Kidney (tissue), 14 donors: ENCODE results near the gene DISC1. TPM values are rescaled to one million over a fixed set of nuclear protein-coding genes. Genes with fewer than 3 reads are reported as not detected.

Experiments used
- DNase-seq, 5 donors: peaks; one replicate each; pipeline ENCODE4 v3.0.0-alpha.2; 2013 to 2020
- FAIRE-seq: peaks from 2 replicates; lab custom pipeline; 2012; peaks lifted over from hg19 to GRCh38; lab: Jason Lieb, UNC
- H3K27ac ChIP-seq, 2 donors: one replicate each; pipeline ENCODE4 v1.7.0; 2013; ENCODE audit warnings: low read depth in 2 of 2, low read length in 2 of 2, inconsistent platforms in 1 of 2
- H3K27me3 ChIP-seq: one replicate; pipeline ENCODE4 v1.7.1; 2013; ENCODE audit warnings: low read length, inconsistent platforms; ENCODE audit not compliant: control insufficient read depth, insufficient read depth
- H3K36me3 ChIP-seq, 3 donors: one replicate each; pipeline versions ENCODE4 v1.7.0 to v1.7.1; 2013; ENCODE audit warnings: low read length in 3 of 3, control low read depth in 1 of 3, inconsistent platforms in 1 of 3; ENCODE audit not compliant: insufficient read depth in 3 of 3, control insufficient read depth in 2 of 3
- H3K4me1 ChIP-seq, 3 donors: one replicate each; pipeline versions ENCODE4 v1.7.0 to v1.7.1; 2013; ENCODE audit warnings: low read length in 3 of 3, inconsistent platforms in 1 of 3, low read depth in 1 of 3; ENCODE audit not compliant: control insufficient read depth in 2 of 3, insufficient read depth in 2 of 3
- H3K4me3 ChIP-seq, 3 donors: one replicate each; pipeline versions ENCODE4 v1.7.0 to v1.8.1; 2013; ENCODE audit warnings: low read length in 3 of 3, control low read depth in 1 of 3, inconsistent platforms in 1 of 3
- H3K9ac ChIP-seq, 3 donors: one replicate each; pipeline versions ENCODE4 v1.7.0 to v1.7.1; 2013; ENCODE audit warnings: low read length in 3 of 3, control low read depth in 1 of 3, inconsistent platforms in 1 of 3
- H3K9me3 ChIP-seq, 3 donors: one replicate each; pipeline versions ENCODE4 v1.7.0 to v1.7.1; 2013; ENCODE audit warnings: low read length in 3 of 3, control low read depth in 1 of 3, inconsistent platforms in 1 of 3; ENCODE audit not compliant: control insufficient read depth in 2 of 3, insufficient read depth in 1 of 3
- intact Hi-C: fragments of 100-400 bp; cut with DNase I; formaldehyde crosslinking; loops from one replicate; pipeline ENCODE4 v1.11.1; 2022
- polyA plus RNA-seq: library from polyadenylated mRNA; stranded (reverse); fragments of 350-450 nt; fragmentation: Illumina TruSeq; extraction: RNeasy Lipid Tissue Mini Kit (QIAGEN cat#74804); gene quantifications from one replicate; pipeline ENCODE4 v1.2.3, GENCODE V29; 2014; ENCODE audit warnings: low read depth, low replicate concordance; ENCODE audit not compliant: insufficient read depth
- total RNA-seq: library from RNA; stranded (reverse); fragmentation: NEBNext Ultra II Directional; extraction: Animal tissue kit (Norgen Biotek cat#: 25700); gene quantifications from one replicate; pipeline ENCODE4 v1.2.1, GENCODE V29; 2021
- TF ChIP-seq, protein P1 (sequence below): IDR thresholded peaks from 3 replicates; pipeline ENCODE4 v1.5.1; 2012; ENCODE audit warnings: mild to moderate bottlenecking, moderate library complexity, borderline replicate concordance; ENCODE audit not compliant: insufficient read depth; ENCODE audit errors: extremely low read depth
- donor health status: control.
- donor health status: control.
- donor health status: control.
- donor health status: control.
- donor health status: control.
- donor health status: DM: yes; HTN: yes; CAD: no.
- donor health status: Normal renal cell carcinoma (clear cell type).

DISC1 gene
- total and polyA plus RNA-seq, 2 donors from 2014 or later = 0.80 to 15.9 TPM

DNA sequence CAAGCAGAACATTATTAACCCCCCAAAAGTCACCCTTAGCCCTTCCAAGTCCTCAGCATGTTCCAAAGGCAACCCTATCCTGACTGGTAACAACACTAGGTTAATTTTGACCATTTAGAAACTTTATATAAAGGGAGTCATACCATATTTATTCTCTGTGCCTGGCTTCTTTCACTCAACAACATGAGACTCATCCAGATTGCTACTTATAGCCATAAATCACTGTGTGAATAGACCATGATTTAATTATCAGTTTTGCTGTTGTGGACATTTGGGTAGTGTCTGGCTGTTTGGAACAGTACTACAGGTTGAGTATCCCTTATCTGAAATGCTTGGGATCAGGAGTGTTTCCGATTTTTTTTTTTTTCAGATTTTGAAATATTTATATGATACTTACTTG lies 252.1 kb downstream of the DISC1 start:
- no peak for FAIRE-seq
- Histone ChIP-seq H3K27me3 (no peaks in the 10 kb centered on the region), H3K4me3 (no peak overlapping the region), H3K36me3 (no peaks in the 10 kb centered on the region), H3K9me3 (peaks cover 0 to 11% (median 0%) of the 10 kb centered on the region in 3 donors), H3K4me1 (no peaks in the 10 kb centered on the region), H3K9ac (no peak overlapping the region), H3K27ac (no peak overlapping the region)
- intact Hi-C loops = no loop called here
- no peak for DNase-seq
- TF ChIP-seq, protein P1, sequence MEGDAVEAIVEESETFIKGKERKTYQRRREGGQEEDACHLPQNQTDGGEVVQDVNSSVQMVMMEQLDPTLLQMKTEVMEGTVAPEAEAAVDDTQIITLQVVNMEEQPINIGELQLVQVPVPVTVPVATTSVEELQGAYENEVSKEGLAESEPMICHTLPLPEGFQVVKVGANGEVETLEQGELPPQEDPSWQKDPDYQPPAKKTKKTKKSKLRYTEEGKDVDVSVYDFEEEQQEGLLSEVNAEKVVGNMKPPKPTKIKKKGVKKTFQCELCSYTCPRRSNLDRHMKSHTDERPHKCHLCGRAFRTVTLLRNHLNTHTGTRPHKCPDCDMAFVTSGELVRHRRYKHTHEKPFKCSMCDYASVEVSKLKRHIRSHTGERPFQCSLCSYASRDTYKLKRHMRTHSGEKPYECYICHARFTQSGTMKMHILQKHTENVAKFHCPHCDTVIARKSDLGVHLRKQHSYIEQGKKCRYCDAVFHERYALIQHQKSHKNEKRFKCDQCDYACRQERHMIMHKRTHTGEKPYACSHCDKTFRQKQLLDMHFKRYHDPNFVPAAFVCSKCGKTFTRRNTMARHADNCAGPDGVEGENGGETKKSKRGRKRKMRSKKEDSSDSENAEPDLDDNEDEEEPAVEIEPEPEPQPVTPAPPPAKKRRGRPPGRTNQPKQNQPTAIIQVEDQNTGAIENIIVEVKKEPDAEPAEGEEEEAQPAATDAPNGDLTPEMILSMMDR = no peak

DNA sequence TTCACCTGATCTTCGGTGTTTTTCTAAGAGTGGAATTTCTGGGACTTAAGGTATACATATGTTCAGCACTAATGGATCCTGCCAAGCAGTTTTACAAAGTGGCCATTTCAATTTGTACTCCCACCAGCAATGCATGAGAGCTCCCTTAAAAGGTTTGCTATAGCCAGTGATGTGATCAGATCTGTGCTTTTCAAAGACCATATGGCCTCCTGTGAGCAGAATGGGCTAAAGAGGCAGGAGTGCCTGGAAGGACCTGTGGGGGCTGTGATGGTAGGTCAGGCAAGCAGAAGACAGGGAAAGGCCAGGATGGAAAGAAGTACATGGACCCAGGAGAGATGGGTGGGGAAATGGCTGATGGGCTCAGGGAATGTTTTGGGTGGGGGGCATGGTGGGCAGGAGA lies 252.7 kb downstream of the DISC1 start:
- peaks cover 0 to 11% (median 0%) of the 10 kb centered on the region in 3 donors for H3K9me3 ChIP-seq
- no peak overlapping the region for H3K9ac ChIP-seq
- H3K4me1 ChIP-seq = no peaks in the 10 kb centered on the region
- TF ChIP-seq, protein P1 = no peak
- no peak overlapping the region for H3K4me3 ChIP-seq
- no peak overlapping the region for H3K27ac ChIP-seq
- FAIRE-seq = no peak
- H3K36me3 ChIP-seq = no peaks in the 10 kb centered on the region
- intact Hi-C loops = no loop called here
- no peak for DNase-seq
- H3K27me3 ChIP-seq = no peaks in the 10 kb centered on the region

DNA sequence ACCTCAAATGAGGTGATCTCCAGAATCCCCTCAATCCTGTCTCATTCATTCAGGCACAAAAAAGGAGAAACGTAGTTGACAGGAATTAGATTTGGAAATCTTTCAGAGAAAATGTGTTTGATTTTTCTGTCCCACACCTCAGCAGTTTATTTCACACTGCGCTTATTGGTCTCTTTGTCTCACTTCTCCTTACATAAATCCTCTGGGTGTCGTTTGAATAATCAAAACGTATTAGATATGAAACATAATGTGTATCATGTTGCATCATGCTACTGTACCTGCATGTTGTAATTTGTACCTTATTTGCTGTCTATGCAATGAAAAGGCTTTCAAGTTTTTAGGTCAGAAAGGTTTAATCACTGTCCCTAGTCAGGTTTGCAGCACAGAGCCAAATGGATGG lies 255.7 kb downstream of the DISC1 start:
- no peaks in the 10 kb centered on the region for H3K36me3 ChIP-seq
- H3K4me1 ChIP-seq = no peaks in the 10 kb centered on the region
- FAIRE-seq = no peak
- TF ChIP-seq, protein P1 = no peak
- intact Hi-C loops = no loop called here
- H3K9ac ChIP-seq = no peak overlapping the region
- no peak overlapping the region for H3K27ac ChIP-seq
- H3K9me3 ChIP-seq = no peaks in the 10 kb centered on the region
- DNase-seq = no peak
- H3K27me3 ChIP-seq = no peaks in the 10 kb centered on the region
- H3K4me3 ChIP-seq = no peak overlapping the region

DNA sequence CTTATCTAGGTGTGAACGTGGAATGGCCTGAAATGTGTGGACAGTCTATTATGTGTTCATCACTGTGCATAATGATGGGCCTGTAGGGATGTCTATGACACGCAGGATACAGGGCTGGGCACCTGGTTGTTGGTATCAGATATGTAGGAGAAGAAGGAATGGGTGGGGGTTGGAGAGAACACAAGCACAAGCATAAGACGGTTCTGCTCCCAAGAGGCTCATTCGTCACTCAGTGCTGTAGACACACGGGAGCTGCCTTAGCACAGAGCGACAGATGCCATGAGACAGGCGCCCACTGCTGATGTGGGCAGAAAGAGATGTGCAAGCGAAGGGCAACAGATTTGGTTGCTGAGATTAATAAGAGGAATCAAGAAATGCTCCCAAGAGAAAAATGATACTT lies 256.2 kb downstream of the DISC1 start:
- intact Hi-C loops = no loop called here
- TF ChIP-seq, protein P1 = no peak
- Histone ChIP-seq H3K4me1 (no peaks in the 10 kb centered on the region), H3K27me3 (no peaks in the 10 kb centered on the region), H3K9me3 (no peaks in the 10 kb centered on the region), H3K4me3 (no peak overlapping the region), H3K36me3 (no peaks in the 10 kb centered on the region), H3K9ac (no peak overlapping the region), H3K27ac (no peak overlapping the region)
- FAIRE-seq (no peak), DNase-seq (no peak)
